OCI-M2 (cell line): Measurements from ENCODE around the gene TGFBR3.

ENCODE experiments used
- DNase-seq: peaks from one replicate; lab custom pipeline; 2025; ENCODE audit not compliant: unreplicated experiment; lab: John Stamatoyannopoulos, UW

Gene TGFBR3

GRCh38 chr1:91660708-91661107 lies 225.2 kb downstream of the TGFBR3 start:
- DNase-seq = no peak

GRCh38 chr1:91655912-91656449 lies 230.0 kb downstream of the TGFBR3 start:
- DNase-seq = no peak

GRCh38 chr1:91653183-91653582 lies 232.8 kb downstream of the TGFBR3 start:
- DNase-seq = no peak

- no peak for DNase-seq
These were observed 234.3 kb downstream of the TGFBR3 start for GRCh38 chr1:91651661-91652071.

- DNase-seq = no peak
These were observed 234.7 kb downstream of the TGFBR3 start for GRCh38 chr1:91651243-91651642.

GRCh38 chr1:91650764-91651163 lies 235.2 kb downstream of the TGFBR3 start:
- no peak for DNase-seq

- DNase-seq = no peak
These were observed 238.9 kb downstream of the TGFBR3 start for GRCh38 chr1:91647061-91647460.

GRCh38 chr1:91645031-91645430 lies 240.9 kb downstream of the TGFBR3 start:
- DNase-seq = no peak

GRCh38 chr1:91643431-91643830 lies 242.5 kb downstream of the TGFBR3 start:
- DNase-seq = no peak

GRCh38 chr1:91640877-91641526 lies 244.9 kb downstream of the TGFBR3 start:
- DNase-seq = no peak

- no peak for DNase-seq
These were observed 248.4 kb downstream of the TGFBR3 start for GRCh38 chr1:91637539-91637994.

GRCh38 chr1:91635763-91636162 lies 250.2 kb downstream of the TGFBR3 start:
- DNase-seq = no peak

- no peak for DNase-seq
These were observed 252.5 kb downstream of the TGFBR3 start for GRCh38 chr1:91633438-91633837.

- DNase-seq = no peak
These were observed 254.1 kb downstream of the TGFBR3 start for GRCh38 chr1:91631718-91632330.

- DNase-seq = no peak
These were observed 255.1 kb downstream of the TGFBR3 start for GRCh38 chr1:91630803-91631202.
